Spinal cord (tissue), 10 donors: ENCODE data around the gene KDM3A. TPM values are rescaled to one million over a fixed set of nuclear protein-coding genes. Genes with fewer than 3 reads are reported as not detected.

Experiments used
- DNase-seq, 6 donors: peaks; one replicate each; pipeline versions ENCODE4 v3.0.0 to v3.0.0-alpha.2; 2013 to 2015; ENCODE audit warnings: low spot score in 6 of 6, low read depth in 4 of 6
- H3K27ac ChIP-seq: one replicate; pipeline ENCODE4 v1.5.1; 2013; ENCODE audit warnings: low read depth, low read length, control low read depth
- H3K27me3 ChIP-seq: one replicate; pipeline ENCODE4 v1.6.1; 2013; ENCODE audit warnings: low read length; ENCODE audit not compliant: control insufficient read depth, insufficient read depth
- H3K36me3 ChIP-seq: one replicate; pipeline ENCODE4 v1.6.1; 2013; ENCODE audit warnings: low read length; ENCODE audit not compliant: control insufficient read depth, insufficient read depth
- H3K4me1 ChIP-seq: one replicate; pipeline ENCODE4 v1.6.1; 2013; ENCODE audit warnings: low read length; ENCODE audit not compliant: control insufficient read depth, insufficient read depth
- H3K4me3 ChIP-seq: one replicate; pipeline ENCODE4 v1.5.1; 2013; ENCODE audit warnings: low read depth, low read length, control low read depth
- H3K9me3 ChIP-seq: one replicate; pipeline ENCODE4 v1.6.1; 2013; ENCODE audit warnings: low read length; ENCODE audit not compliant: control insufficient read depth, insufficient read depth
- WGBS: methylation state at CpG from one replicate; pipeline ENCODE4 v1.1.5; 2013; ENCODE audit warnings: missing lambda C conversion rate; ENCODE audit not compliant: insufficient coverage; 5-methylcytosine and 5-hydroxymethylcytosine counted together
- polyA plus RNA-seq, 2 donors: library from polyadenylated mRNA; unstranded; fragments of 120-200 nt; gene quantifications; one replicate each; pipeline ENCODE4 v1.2.1, GENCODE V29; 2013; ENCODE audit not compliant: insufficient read length in 2 of 2
- total RNA-seq, 2 donors: library from RNA; depleted of rRNA in 1 of 2; stranded (reverse); fragments of 120-200 nt in 1 of 2; fragments of >200 nt in 1 of 2; gene quantifications; one replicate each; pipeline versions ENCODE4 v1.2.3 to v1.2.4, GENCODE V29; 2013 to 2014
- donor health status: healthy.

KDM3A gene
- total and polyA plus RNA-seq, 4 donors: 45.9 to 58.0 (median 52.9) TPM

DNA sequence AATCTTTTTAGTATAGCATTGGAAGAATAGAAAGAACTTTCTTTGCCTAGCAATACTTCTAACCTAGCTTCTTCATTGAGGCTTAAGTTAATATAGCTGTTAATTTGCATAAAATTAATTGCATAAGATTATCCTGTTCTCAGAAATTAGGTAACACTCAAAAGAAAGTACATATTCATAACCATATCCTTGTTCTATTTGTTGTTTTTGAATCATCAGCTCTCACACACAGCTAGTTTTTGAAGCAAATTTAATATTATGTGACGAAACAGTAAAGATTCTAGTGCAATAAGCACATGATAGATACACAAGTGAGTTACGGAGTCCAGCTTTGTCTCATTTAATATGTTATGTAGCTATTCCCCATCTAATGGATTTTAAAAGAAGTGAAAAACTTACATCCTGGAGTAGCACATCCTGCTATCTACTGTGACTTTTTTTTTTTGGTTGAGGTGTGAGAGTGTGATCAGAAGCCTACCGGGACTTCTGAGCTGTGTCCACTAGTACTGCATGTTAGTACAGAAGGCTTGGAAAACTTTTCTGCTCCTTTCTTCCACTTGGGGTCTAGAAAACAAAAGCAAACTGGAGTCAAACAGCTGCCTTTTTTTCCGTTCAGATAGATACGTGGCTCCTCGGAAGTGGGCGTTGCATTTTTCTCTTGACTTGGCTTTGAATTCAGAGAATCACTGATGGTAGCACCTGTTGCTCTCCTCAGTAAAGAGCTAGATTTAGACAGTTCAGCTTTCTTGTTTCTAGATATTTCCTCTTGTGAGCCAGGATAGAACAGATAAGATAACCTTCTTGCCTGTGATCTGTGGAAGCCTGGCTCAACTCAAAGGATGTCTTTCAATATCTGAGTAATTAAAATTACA, 27.2 kb downstream of the KDM3A start:
- peaks cover 13% of the 10 kb centered on the region for H3K36me3 ChIP-seq
- no peaks in the 10 kb centered on the region for H3K27me3 ChIP-seq
- H3K27ac ChIP-seq: no peak overlapping the region

GRCh38 chr2:86470890-86471289, 29.7 kb downstream of the KDM3A start:
- Histone ChIP-seq H3K36me3 (peaks cover 14% of the 10 kb centered on the region), H3K27me3 (no peaks in the 10 kb centered on the region), H3K27ac (no peak overlapping the region), H3K4me3 (no peak overlapping the region), H3K9me3 (no peaks in the 10 kb centered on the region), H3K4me1 (no peaks in the 10 kb centered on the region)
- DNase-seq: no peak
- no CpG with 5 or more reads among the region's 1 CpG for WGBS

More for the DNA sequence above, 27.2 kb downstream of the KDM3A start:
- Histone ChIP-seq H3K9me3 (no peaks in the 10 kb centered on the region), H3K4me3 (no peak overlapping the region), H3K4me1 (no peaks in the 10 kb centered on the region)
- 71% methylated on average over 5 of the region's 7 CpGs for WGBS
- no peak for DNase-seq

- H3K27ac ChIP-seq: no peak overlapping the region
- no peaks in the 10 kb centered on the region for H3K9me3 ChIP-seq
- H3K4me1 ChIP-seq: no peaks in the 10 kb centered on the region
- no peaks in the 10 kb centered on the region for H3K27me3 ChIP-seq
- peaks cover 11% of the 10 kb centered on the region for H3K36me3 ChIP-seq
- no CpG with 5 or more reads among the region's 6 CpGs for WGBS
- no peak for DNase-seq
- H3K4me3 ChIP-seq: no peak overlapping the region
These were observed 30.5 kb downstream of the KDM3A start for GRCh38 chr2:86471637-86472036.

- Histone ChIP-seq H3K27ac (no peak overlapping the region), H3K9me3 (no peaks in the 10 kb centered on the region), H3K27me3 (no peaks in the 10 kb centered on the region), H3K4me1 (no peaks in the 10 kb centered on the region), H3K36me3 (peaks cover 20% of the 10 kb centered on the region), H3K4me3 (no peak overlapping the region)
- no peak for DNase-seq
These were observed 34.9 kb downstream of the KDM3A start for GRCh38 chr2:86476092-86476491.

DNA sequence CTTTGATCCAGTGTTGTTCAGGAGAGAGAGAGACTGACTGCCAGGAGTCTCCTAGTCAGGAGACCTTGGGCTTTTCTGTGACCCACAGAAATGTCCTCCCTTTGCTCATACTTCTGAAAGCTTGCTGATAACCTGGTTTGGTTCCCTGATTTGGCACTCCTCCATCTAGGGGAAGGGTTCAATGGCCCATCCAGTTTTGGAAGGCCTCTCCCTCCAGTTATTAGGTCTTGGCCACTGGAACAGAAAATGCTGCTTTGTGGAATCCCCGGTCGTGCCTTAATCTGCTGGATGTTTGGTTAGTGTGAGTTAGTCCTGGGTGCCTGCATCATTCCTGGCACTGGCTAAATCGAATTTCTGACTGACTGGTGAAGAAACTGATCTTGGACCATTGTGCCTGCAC, 35.7 kb downstream of the KDM3A start:
- WGBS: 100% methylated on average over 1 of the region's 3 CpGs
- Histone ChIP-seq H3K36me3 (peaks cover 24% of the 10 kb centered on the region), H3K9me3 (no peaks in the 10 kb centered on the region), H3K27ac (no peak overlapping the region), H3K4me1 (no peaks in the 10 kb centered on the region), H3K4me3 (no peak overlapping the region), H3K27me3 (no peaks in the 10 kb centered on the region)
- no peak for DNase-seq

DNA sequence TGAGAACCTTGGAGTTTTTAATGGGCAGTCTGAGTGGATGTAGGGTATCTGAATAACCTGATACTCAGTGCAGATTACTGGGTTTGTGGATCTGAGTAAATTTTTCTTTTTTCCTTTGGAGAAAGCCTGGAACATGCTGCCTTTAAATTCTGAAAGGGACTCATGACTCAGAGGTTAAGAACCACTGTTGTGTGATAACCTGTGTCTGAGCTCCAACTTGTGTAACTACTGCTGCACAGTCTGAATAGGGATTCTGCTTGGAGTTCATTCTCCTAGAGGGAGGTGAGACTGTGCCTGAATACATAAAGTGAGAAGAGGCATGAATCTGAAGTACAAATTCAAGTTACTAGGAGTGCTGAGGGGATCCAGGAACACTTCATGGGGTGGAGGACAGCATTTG, 36.2 kb downstream of the KDM3A start:
- no peaks in the 10 kb centered on the region for H3K9me3 ChIP-seq
- no peaks in the 10 kb centered on the region for H3K27me3 ChIP-seq
- H3K4me1 ChIP-seq: no peaks in the 10 kb centered on the region
- no peak overlapping the region for H3K4me3 ChIP-seq
- H3K36me3 ChIP-seq: peaks cover 26% of the 10 kb centered on the region
- no peak for DNase-seq
- H3K27ac ChIP-seq: no peak overlapping the region

- H3K27ac ChIP-seq: no peak overlapping the region
These were observed 38.9 kb downstream of the KDM3A start for GRCh38 chr2:86480105-86480504.

GRCh38 chr2:86482034-86482433, 40.9 kb downstream of the KDM3A start:
- no CpG with 5 or more reads among the region's 3 CpGs for WGBS
- no peaks in the 10 kb centered on the region for H3K27me3 ChIP-seq
- H3K4me3 ChIP-seq: no peak overlapping the region
- H3K27ac ChIP-seq: no peak overlapping the region
- H3K4me1 ChIP-seq: no peaks in the 10 kb centered on the region
- H3K36me3 ChIP-seq: peaks cover 40% of the 10 kb centered on the region
- no peaks in the 10 kb centered on the region for H3K9me3 ChIP-seq
- no peak for DNase-seq

More at GRCh38 chr2:86480105-86480504, 38.9 kb downstream of the KDM3A start:
- 68% methylated on average over 5 of the region's 7 CpGs for WGBS
- Histone ChIP-seq H3K36me3 (peaks cover 35% of the 10 kb centered on the region), H3K9me3 (no peaks in the 10 kb centered on the region), H3K4me1 (no peaks in the 10 kb centered on the region), H3K27me3 (no peaks in the 10 kb centered on the region), H3K4me3 (no peak overlapping the region)
- peak in 1 of 6 donors; percentile 11 for DNase-seq

- Histone ChIP-seq H3K4me3 (no peak overlapping the region), H3K4me1 (no peaks in the 10 kb centered on the region), H3K9me3 (no peaks in the 10 kb centered on the region), H3K36me3 (peaks cover 48% of the 10 kb centered on the region), H3K27me3 (no peaks in the 10 kb centered on the region), H3K27ac (no peak overlapping the region)
- no peak for DNase-seq
- 95% methylated on average over 3 of the region's 3 CpGs for WGBS
These were observed 43.2 kb downstream of the KDM3A start for GRCh38 chr2:86484385-86484784.

- no peak for DNase-seq
- Histone ChIP-seq H3K4me1 (no peaks in the 10 kb centered on the region), H3K36me3 (peaks cover 45% of the 10 kb centered on the region), H3K27me3 (no peaks in the 10 kb centered on the region), H3K27ac (no peak overlapping the region), H3K9me3 (no peaks in the 10 kb centered on the region), H3K4me3 (no peak overlapping the region)
These were observed 43.9 kb downstream of the KDM3A start for GRCh38 chr2:86485103-86485502.
